DND-41 (cell line): Measurements from ENCODE around the gene TMCO4.

ENCODE experiments used
- ATAC-seq: fragments of 200-7000 bp; cut with Tn5 transposase; 3 replicates; pipeline ENCODE4 v1.9.1; 2021; ENCODE audit warnings: low read depth; ENCODE audit not compliant: insufficient read depth
- DNase-seq: peaks from one replicate; pipeline ENCODE4 v3.0.0-alpha.2; 2020
- H2AFZ ChIP-seq: 2 replicates; pipeline ENCODE4 v1.6.0; 2012; ENCODE audit warnings: low read depth, low read length
- H3K27ac ChIP-seq: 2 replicates; pipeline ENCODE4 v1.5.1; 2012; ENCODE audit warnings: low read length, inconsistent platforms
- H3K27me3 ChIP-seq: fragments of 200-600 bp; sonication (generic); 2 replicates; pipeline ENCODE4 v1.6.0; 2012; ENCODE audit warnings: low read length, mild to moderate bottlenecking, inconsistent platforms; ENCODE audit not compliant: insufficient read depth, poor library complexity
- H3K36me3 ChIP-seq: 2 replicates; pipeline ENCODE4 v1.5.1; 2012; ENCODE audit warnings: low read length, inconsistent platforms; ENCODE audit not compliant: insufficient read depth
- H3K4me1 ChIP-seq: 2 replicates; pipeline ENCODE4 v1.5.1; 2012; ENCODE audit warnings: mild to moderate bottlenecking, low read length; ENCODE audit not compliant: insufficient read depth
- H3K4me2 ChIP-seq: 2 replicates; pipeline ENCODE4 v1.6.0; 2012; ENCODE audit warnings: mild to moderate bottlenecking, moderate library complexity, low read length, inconsistent platforms; ENCODE audit not compliant: insufficient read depth
- H3K4me3 ChIP-seq, 2 experiments: fragments of 200-600 bp in 1 of 2; shearing (Covaris generic) in 1 of 2; 2 replicates each; pipeline ENCODE4 v1.5.1; 2012 to 2016; ENCODE audit warnings: inconsistent platforms in 2 of 2, low read length in 2 of 2, mild to moderate bottlenecking in 2 of 2, low read depth in 1 of 2, moderate library complexity in 1 of 2
- H3K79me2 ChIP-seq: 2 replicates; pipeline ENCODE4 v1.6.0; 2012; ENCODE audit warnings: low read length, inconsistent platforms; ENCODE audit not compliant: insufficient read depth
- H3K9ac ChIP-seq: 2 replicates; pipeline ENCODE4 v1.6.0; 2012; ENCODE audit warnings: low read depth, mild to moderate bottlenecking, inconsistent platforms, low read length, moderate library complexity
- H3K9me3 ChIP-seq: 2 replicates; pipeline ENCODE4 v1.5.1; 2012; ENCODE audit warnings: low read length, moderate library complexity, mild to moderate bottlenecking, inconsistent platforms; ENCODE audit not compliant: insufficient read depth, severe bottlenecking
- H4K20me1 ChIP-seq: 2 replicates; pipeline ENCODE4 v1.6.0; 2012; ENCODE audit warnings: low read length; ENCODE audit not compliant: insufficient read depth
- EZH2 ChIP-seq: IDR thresholded peaks from 3 replicates; pipeline ENCODE4 v1.6.1; 2012; ENCODE audit warnings: borderline replicate concordance, low read depth, mild to moderate bottlenecking, moderate library complexity, low read length, inconsistent platforms; ENCODE audit not compliant: severe bottlenecking
- TF ChIP-seq, protein P1 (sequence below): IDR thresholded peaks from 2 replicates; pipeline ENCODE4 v1.5.1; 2012; ENCODE audit warnings: borderline replicate concordance, low read length, moderate library complexity, mild to moderate bottlenecking; ENCODE audit not compliant: poor library complexity, severe bottlenecking; ENCODE audit errors: extremely low read depth

Gene TMCO4

GRCh38 chr1:19698181-19698580 lies 101.5 kb downstream of the TMCO4 start:
- no peak overlapping the region for H2AFZ ChIP-seq
- TF ChIP-seq, protein P1, sequence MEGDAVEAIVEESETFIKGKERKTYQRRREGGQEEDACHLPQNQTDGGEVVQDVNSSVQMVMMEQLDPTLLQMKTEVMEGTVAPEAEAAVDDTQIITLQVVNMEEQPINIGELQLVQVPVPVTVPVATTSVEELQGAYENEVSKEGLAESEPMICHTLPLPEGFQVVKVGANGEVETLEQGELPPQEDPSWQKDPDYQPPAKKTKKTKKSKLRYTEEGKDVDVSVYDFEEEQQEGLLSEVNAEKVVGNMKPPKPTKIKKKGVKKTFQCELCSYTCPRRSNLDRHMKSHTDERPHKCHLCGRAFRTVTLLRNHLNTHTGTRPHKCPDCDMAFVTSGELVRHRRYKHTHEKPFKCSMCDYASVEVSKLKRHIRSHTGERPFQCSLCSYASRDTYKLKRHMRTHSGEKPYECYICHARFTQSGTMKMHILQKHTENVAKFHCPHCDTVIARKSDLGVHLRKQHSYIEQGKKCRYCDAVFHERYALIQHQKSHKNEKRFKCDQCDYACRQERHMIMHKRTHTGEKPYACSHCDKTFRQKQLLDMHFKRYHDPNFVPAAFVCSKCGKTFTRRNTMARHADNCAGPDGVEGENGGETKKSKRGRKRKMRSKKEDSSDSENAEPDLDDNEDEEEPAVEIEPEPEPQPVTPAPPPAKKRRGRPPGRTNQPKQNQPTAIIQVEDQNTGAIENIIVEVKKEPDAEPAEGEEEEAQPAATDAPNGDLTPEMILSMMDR = no peak
- no peak for TF ChIP-seq EZH2
- H4K20me1 ChIP-seq = no peaks in the 10 kb centered on the region
- H3K9me3 ChIP-seq = no peaks in the 10 kb centered on the region
- no peaks in the 10 kb centered on the region for H3K36me3 ChIP-seq
- H3K79me2 ChIP-seq = no peaks in the 10 kb centered on the region
- no peak overlapping the region for H3K9ac ChIP-seq
- DNase-seq (no peak), ATAC-seq (no peak)
- H3K4me1 ChIP-seq = no peaks in the 10 kb centered on the region
- no peak overlapping the region for H3K4me2 ChIP-seq
- H3K4me3 ChIP-seq = no peak overlapping the region
- H3K27ac ChIP-seq = no peak overlapping the region
- H3K27me3 ChIP-seq = no peaks in the 10 kb centered on the region

DNA sequence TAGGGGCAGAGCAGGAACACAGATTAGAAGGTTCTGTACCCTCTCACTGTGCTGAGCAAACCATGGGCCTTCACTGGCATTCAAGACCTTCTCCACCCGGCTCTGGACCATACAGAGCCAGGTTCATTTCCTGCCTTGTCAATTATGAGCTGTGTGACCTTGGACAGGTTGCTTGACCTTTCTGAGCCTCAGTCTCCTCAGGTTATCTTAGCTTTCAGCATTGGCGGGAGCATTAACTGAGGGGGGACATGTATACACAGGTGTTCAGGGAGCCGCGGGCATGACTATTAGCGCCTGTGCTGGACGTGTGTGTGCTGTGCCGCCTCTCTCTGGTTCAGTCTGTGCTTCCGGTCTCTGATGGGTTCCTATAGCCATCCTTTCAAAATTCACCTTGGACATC lies 102.9 kb downstream of the TMCO4 start:
- Histone ChIP-seq H3K79me2 (no peaks in the 10 kb centered on the region), H2AFZ (no peak overlapping the region), H3K27ac (no peak overlapping the region), H3K36me3 (no peaks in the 10 kb centered on the region), H3K4me1 (no peaks in the 10 kb centered on the region), H3K9me3 (no peaks in the 10 kb centered on the region), H3K27me3 (no peaks in the 10 kb centered on the region), H3K4me2 (no peak overlapping the region), H3K4me3 (no peak overlapping the region), H4K20me1 (no peaks in the 10 kb centered on the region), H3K9ac (no peak overlapping the region)
- no peak for ATAC-seq
- no peak for DNase-seq
- TF ChIP-seq EZH2 = no peak
- TF ChIP-seq, protein P1 = no peak

DNA sequence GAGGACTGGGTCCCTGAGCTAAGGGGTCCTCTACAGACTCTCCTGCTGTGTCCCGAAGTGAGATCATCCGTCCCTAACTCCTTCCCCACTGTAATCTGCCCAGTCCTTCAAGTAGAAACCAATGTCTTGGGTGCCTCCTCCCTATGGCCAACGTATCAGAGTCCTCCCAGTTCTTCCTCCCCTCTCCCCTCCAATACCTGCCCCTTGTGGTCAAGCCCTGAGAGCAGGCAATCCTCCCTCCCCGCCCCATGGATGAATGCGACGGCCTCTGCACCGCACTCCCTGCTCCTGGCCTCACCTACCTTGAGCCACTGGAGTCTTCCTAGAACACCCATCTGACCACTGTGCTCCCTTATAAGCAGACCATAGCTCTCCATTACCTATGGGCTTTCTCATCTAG lies 103.9 kb downstream of the TMCO4 start:
- no peak overlapping the region for H3K4me3 ChIP-seq
- no peak overlapping the region for H3K4me2 ChIP-seq
- no peaks in the 10 kb centered on the region for H3K4me1 ChIP-seq
- no peaks in the 10 kb centered on the region for H3K27me3 ChIP-seq
- no peak overlapping the region for H3K27ac ChIP-seq
- no peaks in the 10 kb centered on the region for H3K79me2 ChIP-seq
- ATAC-seq = no peak
- TF ChIP-seq, protein P1 = no peak
- TF ChIP-seq EZH2 = no peak
- no peaks in the 10 kb centered on the region for H4K20me1 ChIP-seq
- no peaks in the 10 kb centered on the region for H3K36me3 ChIP-seq
- DNase-seq = no peak
- H2AFZ ChIP-seq = no peak overlapping the region
- no peak overlapping the region for H3K9ac ChIP-seq
- H3K9me3 ChIP-seq = no peaks in the 10 kb centered on the region

DNA sequence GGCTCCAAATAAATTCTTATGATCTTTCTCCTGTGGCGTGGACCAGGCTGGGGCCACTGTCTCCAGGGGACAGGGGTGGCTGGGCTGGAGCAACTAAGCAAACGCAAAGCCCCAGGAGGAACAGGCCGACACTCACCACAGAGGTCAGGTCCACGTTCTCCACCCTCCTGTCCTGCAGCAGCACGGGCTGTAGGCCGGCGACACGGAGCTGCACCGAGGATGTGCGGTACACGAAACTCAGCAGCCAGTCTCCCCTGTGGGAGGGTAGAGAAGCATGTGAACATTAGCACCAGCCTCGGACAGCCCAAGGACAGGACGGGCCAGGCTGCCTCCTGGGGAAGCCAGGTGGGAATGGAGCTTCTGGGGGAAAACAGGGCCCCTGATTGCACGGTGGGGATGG lies 105.4 kb downstream of the TMCO4 start:
- H3K27ac ChIP-seq = no peak overlapping the region
- no peaks in the 10 kb centered on the region for H3K79me2 ChIP-seq
- H3K9ac ChIP-seq = no peak overlapping the region
- H3K4me1 ChIP-seq = no peaks in the 10 kb centered on the region
- H3K36me3 ChIP-seq = no peaks in the 10 kb centered on the region
- TF ChIP-seq, protein P1 = no peak
- TF ChIP-seq EZH2 = no peak
- no peak for ATAC-seq
- no peaks in the 10 kb centered on the region for H4K20me1 ChIP-seq
- no peaks in the 10 kb centered on the region for H3K27me3 ChIP-seq
- H3K9me3 ChIP-seq = peaks cover 13% of the 10 kb centered on the region
- H3K4me2 ChIP-seq = no peak overlapping the region
- H3K4me3 ChIP-seq = no peak overlapping the region
- H2AFZ ChIP-seq = no peak overlapping the region
- no peak for DNase-seq
